Measurements from ENCODE around the gene PABPN1.

The PABPN1 gene

DNA sequence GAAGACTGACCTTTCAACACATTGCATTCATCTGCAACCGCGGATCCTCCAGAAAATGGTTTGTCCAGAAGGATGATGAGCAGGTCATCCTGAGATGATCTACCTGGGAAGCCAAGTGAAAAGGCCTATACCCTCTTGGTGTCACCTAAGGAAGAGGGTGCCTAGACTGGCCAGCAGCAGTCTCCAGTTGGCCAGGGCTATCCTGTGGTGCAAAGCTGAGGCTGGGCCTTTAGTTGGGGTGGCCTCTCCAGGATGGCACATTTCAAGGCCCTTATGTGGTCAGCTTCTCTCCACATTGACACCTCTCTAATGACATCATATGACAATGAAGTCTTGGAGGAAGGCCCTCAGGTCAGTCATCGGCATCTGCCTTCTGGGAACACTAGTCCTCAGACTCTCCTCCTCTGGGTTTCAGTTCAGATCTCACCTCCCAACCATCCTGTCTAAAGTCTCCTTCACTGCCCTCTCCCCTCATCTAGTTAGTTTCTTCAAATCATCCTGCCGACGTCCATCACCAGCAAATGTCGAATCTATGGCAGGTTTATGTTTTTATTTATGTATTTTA, 34.7 kb downstream of the PABPN1 start:
- no peak for ATAC-seq
- no peak for TF ChIP-seq ZC3H10 (CRISPR knock-in tag; IDR thresholded peaks at IDR 0.05)
- TF ChIP-seq RARB (CRISPR knock-in tag; IDR thresholded peaks at IDR 0.05), result no peak
- TF ChIP-seq, protein P1, sequence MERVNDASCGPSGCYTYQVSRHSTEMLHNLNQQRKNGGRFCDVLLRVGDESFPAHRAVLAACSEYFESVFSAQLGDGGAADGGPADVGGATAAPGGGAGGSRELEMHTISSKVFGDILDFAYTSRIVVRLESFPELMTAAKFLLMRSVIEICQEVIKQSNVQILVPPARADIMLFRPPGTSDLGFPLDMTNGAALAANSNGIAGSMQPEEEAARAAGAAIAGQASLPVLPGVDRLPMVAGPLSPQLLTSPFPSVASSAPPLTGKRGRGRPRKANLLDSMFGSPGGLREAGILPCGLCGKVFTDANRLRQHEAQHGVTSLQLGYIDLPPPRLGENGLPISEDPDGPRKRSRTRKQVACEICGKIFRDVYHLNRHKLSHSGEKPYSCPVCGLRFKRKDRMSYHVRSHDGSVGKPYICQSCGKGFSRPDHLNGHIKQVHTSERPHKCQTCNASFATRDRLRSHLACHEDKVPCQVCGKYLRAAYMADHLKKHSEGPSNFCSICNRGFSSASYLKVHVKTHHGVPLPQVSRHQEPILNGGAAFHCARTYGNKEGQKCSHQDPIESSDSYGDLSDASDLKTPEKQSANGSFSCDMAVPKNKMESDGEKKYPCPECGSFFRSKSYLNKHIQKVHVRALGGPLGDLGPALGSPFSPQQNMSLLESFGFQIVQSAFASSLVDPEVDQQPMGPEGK (CRISPR knock-in tag; IDR thresholded peaks at IDR 0.05; ENCODE audit: borderline replicate concordance), result no peak
- TF ChIP-seq TCF4 (CRISPR knock-in tag; IDR thresholded peaks at IDR 0.05; ENCODE audit: borderline replicate concordance), result no peak
- TF ChIP-seq SNAI2 (CRISPR knock-in tag; IDR thresholded peaks at IDR 0.05), result no peak
- no peak for TF ChIP-seq ZNF70 (CRISPR knock-in tag; IDR thresholded peaks at IDR 0.05)

DNA sequence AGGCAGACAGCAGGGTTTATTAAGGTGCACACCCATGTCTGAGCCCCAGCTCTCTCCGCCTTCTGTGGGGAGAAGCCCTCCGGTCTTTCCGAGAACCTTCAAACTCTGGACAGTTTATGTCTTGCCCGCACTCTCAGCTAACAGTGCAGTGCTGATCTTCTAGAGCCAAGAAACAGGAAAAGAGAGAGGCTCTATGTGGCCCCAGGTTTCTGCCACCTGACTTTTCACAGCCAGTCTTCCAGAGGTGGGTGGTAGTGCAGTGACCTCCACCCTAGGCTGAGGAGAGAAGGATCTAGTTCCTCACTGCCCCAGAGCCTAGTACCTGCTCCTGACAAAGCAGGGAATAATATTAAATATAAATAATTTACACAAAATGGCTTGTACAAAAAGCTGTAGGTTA, 35.4 kb downstream of the PABPN1 start:
- ATAC-seq, result no peak
- TF ChIP-seq SNAI2 (CRISPR knock-in tag; IDR thresholded peaks at IDR 0.05), result no peak
- no peak for TF ChIP-seq ZNF70 (CRISPR knock-in tag; IDR thresholded peaks at IDR 0.05)
- no peak for TF ChIP-seq ZFP30 (CRISPR knock-in tag; IDR thresholded peaks at IDR 0.05)
- no peak for TF ChIP-seq GLIS3 (CRISPR knock-in tag; IDR thresholded peaks at IDR 0.05)
- TF ChIP-seq TOX (CRISPR knock-in tag; IDR thresholded peaks at IDR 0.05; ENCODE audit: borderline replicate concordance), result no peak
- no peak for TF ChIP-seq RARB (CRISPR knock-in tag; IDR thresholded peaks at IDR 0.05)
- TF ChIP-seq ARNTL (CRISPR knock-in tag; IDR thresholded peaks at IDR 0.05; ENCODE audit: borderline replicate concordance, low read depth), result no peak
- TF ChIP-seq, protein P2, sequence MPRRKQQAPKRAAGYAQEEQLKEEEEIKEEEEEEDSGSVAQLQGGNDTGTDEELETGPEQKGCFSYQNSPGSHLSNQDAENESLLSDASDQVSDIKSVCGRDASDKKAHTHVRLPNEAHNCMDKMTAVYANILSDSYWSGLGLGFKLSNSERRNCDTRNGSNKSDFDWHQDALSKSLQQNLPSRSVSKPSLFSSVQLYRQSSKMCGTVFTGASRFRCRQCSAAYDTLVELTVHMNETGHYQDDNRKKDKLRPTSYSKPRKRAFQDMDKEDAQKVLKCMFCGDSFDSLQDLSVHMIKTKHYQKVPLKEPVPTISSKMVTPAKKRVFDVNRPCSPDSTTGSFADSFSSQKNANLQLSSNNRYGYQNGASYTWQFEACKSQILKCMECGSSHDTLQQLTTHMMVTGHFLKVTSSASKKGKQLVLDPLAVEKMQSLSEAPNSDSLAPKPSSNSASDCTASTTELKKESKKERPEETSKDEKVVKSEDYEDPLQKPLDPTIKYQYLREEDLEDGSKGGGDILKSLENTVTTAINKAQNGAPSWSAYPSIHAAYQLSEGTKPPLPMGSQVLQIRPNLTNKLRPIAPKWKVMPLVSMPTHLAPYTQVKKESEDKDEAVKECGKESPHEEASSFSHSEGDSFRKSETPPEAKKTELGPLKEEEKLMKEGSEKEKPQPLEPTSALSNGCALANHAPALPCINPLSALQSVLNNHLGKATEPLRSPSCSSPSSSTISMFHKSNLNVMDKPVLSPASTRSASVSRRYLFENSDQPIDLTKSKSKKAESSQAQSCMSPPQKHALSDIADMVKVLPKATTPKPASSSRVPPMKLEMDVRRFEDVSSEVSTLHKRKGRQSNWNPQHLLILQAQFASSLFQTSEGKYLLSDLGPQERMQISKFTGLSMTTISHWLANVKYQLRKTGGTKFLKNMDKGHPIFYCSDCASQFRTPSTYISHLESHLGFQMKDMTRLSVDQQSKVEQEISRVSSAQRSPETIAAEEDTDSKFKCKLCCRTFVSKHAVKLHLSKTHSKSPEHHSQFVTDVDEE (CRISPR knock-in tag; IDR thresholded peaks at IDR 0.05), result no peak
- no peak for TF ChIP-seq PPARA (CRISPR knock-in tag; IDR thresholded peaks at IDR 0.05; ENCODE audit: borderline replicate concordance)
- TF ChIP-seq, protein P3, sequence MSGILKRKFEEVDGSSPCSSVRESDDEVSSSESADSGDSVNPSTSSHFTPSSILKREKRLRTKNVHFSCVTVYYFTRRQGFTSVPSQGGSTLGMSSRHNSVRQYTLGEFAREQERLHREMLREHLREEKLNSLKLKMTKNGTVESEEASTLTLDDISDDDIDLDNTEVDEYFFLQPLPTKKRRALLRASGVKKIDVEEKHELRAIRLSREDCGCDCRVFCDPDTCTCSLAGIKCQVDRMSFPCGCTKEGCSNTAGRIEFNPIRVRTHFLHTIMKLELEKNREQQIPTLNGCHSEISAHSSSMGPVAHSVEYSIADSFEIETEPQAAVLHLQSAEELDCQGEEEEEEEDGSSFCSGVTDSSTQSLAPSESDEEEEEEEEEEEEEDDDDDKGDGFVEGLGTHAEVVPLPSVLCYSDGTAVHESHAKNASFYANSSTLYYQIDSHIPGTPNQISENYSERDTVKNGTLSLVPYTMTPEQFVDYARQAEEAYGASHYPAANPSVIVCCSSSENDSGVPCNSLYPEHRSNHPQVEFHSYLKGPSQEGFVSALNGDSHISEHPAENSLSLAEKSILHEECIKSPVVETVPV (CRISPR knock-in tag; IDR thresholded peaks at IDR 0.05), result no peak
- no peak for TF ChIP-seq BACH2 (CRISPR knock-in tag; IDR thresholded peaks at IDR 0.05; ENCODE audit: borderline replicate concordance)
- TF ChIP-seq, protein P1 (CRISPR knock-in tag; IDR thresholded peaks at IDR 0.05; ENCODE audit: borderline replicate concordance), result no peak
- no peak for TF ChIP-seq OSR1 (CRISPR knock-in tag; IDR thresholded peaks at IDR 0.05)
- TF ChIP-seq, protein P4, sequence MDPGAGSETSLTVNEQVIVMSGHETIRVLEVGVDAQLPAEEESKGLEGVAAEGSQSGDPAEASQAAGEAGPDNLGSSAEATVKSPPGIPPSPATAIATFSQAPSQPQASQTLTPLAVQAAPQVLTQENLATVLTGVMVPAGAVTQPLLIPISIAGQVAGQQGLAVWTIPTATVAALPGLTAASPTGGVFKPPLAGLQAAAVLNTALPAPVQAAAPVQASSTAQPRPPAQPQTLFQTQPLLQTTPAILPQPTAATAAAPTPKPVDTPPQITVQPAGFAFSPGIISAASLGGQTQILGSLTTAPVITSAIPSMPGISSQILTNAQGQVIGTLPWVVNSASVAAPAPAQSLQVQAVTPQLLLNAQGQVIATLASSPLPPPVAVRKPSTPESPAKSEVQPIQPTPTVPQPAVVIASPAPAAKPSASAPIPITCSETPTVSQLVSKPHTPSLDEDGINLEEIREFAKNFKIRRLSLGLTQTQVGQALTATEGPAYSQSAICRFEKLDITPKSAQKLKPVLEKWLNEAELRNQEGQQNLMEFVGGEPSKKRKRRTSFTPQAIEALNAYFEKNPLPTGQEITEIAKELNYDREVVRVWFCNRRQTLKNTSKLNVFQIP (CRISPR knock-in tag; IDR thresholded peaks at IDR 0.05; ENCODE audit: borderline replicate concordance, low read depth), result no peak
- TF ChIP-seq ZNF565 (CRISPR knock-in tag; conservative IDR thresholded peaks at IDR 0.05; ENCODE audit: low read depth), result no peak
- TF ChIP-seq ZNF8 (CRISPR knock-in tag; IDR thresholded peaks at IDR 0.05), result no peak
- TF ChIP-seq ZC3H10 (CRISPR knock-in tag; IDR thresholded peaks at IDR 0.05), result no peak
- TF ChIP-seq ISL1 (CRISPR knock-in tag; IDR thresholded peaks at IDR 0.05), result no peak

DNA sequence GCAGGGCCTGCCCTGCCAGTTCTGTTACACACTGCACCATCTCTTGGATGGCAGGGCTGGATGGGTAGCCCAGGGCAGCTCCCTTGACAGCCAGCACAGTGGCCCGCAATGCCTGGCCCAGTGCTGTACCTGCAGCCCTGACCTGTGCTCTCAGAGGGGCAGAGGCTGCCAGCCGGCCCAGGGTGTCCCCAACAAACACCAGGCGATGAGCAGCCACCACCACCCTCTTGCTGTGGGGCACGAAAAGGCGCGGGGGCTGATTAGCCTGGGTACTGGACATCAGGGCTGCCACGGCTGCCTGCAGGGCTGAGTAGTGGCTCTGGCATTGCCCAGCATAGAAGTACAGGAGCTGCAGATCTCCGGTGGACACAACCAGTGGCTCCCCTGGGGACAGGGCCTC, 36.0 kb downstream of the PABPN1 start:
- ATAC-seq, result no peak
- TF ChIP-seq GLIS3 (CRISPR knock-in tag; IDR thresholded peaks at IDR 0.05), result no peak
- no peak for TF ChIP-seq TCF4 (CRISPR knock-in tag; IDR thresholded peaks at IDR 0.05; ENCODE audit: borderline replicate concordance)
- no peak for TF ChIP-seq ZFP3 (CRISPR knock-in tag; IDR thresholded peaks at IDR 0.05)
- TF ChIP-seq OSR1 (CRISPR knock-in tag; IDR thresholded peaks at IDR 0.05), result no peak
- TF ChIP-seq ZC3H10 (CRISPR knock-in tag; IDR thresholded peaks at IDR 0.05), result no peak
- no peak for TF ChIP-seq ARNTL (CRISPR knock-in tag; IDR thresholded peaks at IDR 0.05; ENCODE audit: borderline replicate concordance, low read depth)
- TF ChIP-seq RARB (CRISPR knock-in tag; IDR thresholded peaks at IDR 0.05), result no peak
- no peak for TF ChIP-seq ZNF565 (CRISPR knock-in tag; conservative IDR thresholded peaks at IDR 0.05; ENCODE audit: low read depth)
- TF ChIP-seq, protein P5, sequence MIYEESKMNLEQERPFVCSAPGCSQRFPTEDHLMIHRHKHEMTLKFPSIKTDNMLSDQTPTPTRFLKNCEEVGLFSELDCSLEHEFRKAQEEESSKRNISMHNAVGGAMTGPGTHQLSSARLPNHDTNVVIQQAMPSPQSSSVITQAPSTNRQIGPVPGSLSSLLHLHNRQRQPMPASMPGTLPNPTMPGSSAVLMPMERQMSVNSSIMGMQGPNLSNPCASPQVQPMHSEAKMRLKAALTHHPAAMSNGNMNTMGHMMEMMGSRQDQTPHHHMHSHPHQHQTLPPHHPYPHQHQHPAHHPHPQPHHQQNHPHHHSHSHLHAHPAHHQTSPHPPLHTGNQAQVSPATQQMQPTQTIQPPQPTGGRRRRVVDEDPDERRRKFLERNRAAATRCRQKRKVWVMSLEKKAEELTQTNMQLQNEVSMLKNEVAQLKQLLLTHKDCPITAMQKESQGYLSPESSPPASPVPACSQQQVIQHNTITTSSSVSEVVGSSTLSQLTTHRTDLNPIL (CRISPR knock-in tag; IDR thresholded peaks at IDR 0.05; ENCODE audit: low read depth), result no peak
- TF ChIP-seq TOX (CRISPR knock-in tag; IDR thresholded peaks at IDR 0.05; ENCODE audit: borderline replicate concordance), result no peak
- TF ChIP-seq, protein P4 (CRISPR knock-in tag; IDR thresholded peaks at IDR 0.05; ENCODE audit: borderline replicate concordance, low read depth), result no peak
- no peak for TF ChIP-seq ZFP30 (CRISPR knock-in tag; IDR thresholded peaks at IDR 0.05)
- no peak for TF ChIP-seq ZNF8 (CRISPR knock-in tag; IDR thresholded peaks at IDR 0.05)
- TF ChIP-seq ISL1 (CRISPR knock-in tag; IDR thresholded peaks at IDR 0.05), result no peak
- TF ChIP-seq, protein P3 (CRISPR knock-in tag; IDR thresholded peaks at IDR 0.05), result no peak
